ENCODE measurements around the gene RGS6.

The RGS6 gene

GRCh38 chr14:72553161-72553560, 620.9 kb downstream of the RGS6 start:
- DNase-seq (ENCODE audit: low spot score): no peak

- no peak for DNase-seq (ENCODE audit: low spot score)
Measured at GRCh38 chr14:72553656-72554055, 621.4 kb downstream of the RGS6 start.

- no peak for DNase-seq (ENCODE audit: low spot score)
Measured at GRCh38 chr14:72554401-72554800, 622.2 kb downstream of the RGS6 start.

- DNase-seq (ENCODE audit: low spot score): peak; percentile 53
Measured at GRCh38 chr14:72554994-72555608, 622.9 kb downstream of the RGS6 start.

GRCh38 chr14:72555609-72556000, 623.4 kb downstream of the RGS6 start:
- DNase-seq (ENCODE audit: low spot score): no peak

GRCh38 chr14:72557671-72558070, 625.4 kb downstream of the RGS6 start:
- no peak for DNase-seq (ENCODE audit: low spot score)

- no peak for DNase-seq (ENCODE audit: low spot score)
Measured at GRCh38 chr14:72558721-72559120, 626.5 kb downstream of the RGS6 start.

GRCh38 chr14:72559202-72559601, 627.0 kb downstream of the RGS6 start:
- DNase-seq (ENCODE audit: low spot score): no peak

GRCh38 chr14:72559669-72560255, 627.5 kb downstream of the RGS6 start:
- DNase-seq (ENCODE audit: low spot score): no peak

- DNase-seq (ENCODE audit: low spot score): no peak
Measured at GRCh38 chr14:72560331-72560730, 628.1 kb downstream of the RGS6 start.

- no peak for DNase-seq (ENCODE audit: low spot score)
Measured at GRCh38 chr14:72560889-72561493, 628.8 kb downstream of the RGS6 start.

GRCh38 chr14:72562300-72562699, 630.1 kb downstream of the RGS6 start:
- DNase-seq (ENCODE audit: low spot score): no peak

GRCh38 chr14:72563676-72564075, 631.4 kb downstream of the RGS6 start:
- no peak for DNase-seq (ENCODE audit: low spot score)

GRCh38 chr14:72565149-72565559, 632.9 kb downstream of the RGS6 start:
- no peak for DNase-seq (ENCODE audit: low spot score)

GRCh38 chr14:72565917-72566316, 633.7 kb downstream of the RGS6 start:
- DNase-seq (ENCODE audit: low spot score): no peak

- DNase-seq (ENCODE audit: low spot score): no peak
Measured at GRCh38 chr14:72567226-72567625, 635.0 kb downstream of the RGS6 start.

- DNase-seq (ENCODE audit: low spot score): no peak
Measured at GRCh38 chr14:72568296-72568992, 636.2 kb downstream of the RGS6 start.

GRCh38 chr14:72573725-72574417, 641.6 kb downstream of the RGS6 start:
- no peak for DNase-seq (ENCODE audit: low spot score)

- DNase-seq (ENCODE audit: low spot score): no peak
Measured at GRCh38 chr14:72574715-72575114, 642.5 kb downstream of the RGS6 start.

- no peak for DNase-seq (ENCODE audit: low spot score)
Measured at GRCh38 chr14:72576258-72576657, 644.0 kb downstream of the RGS6 start.

GRCh38 chr14:72577521-72577920, 645.3 kb downstream of the RGS6 start:
- no peak for DNase-seq (ENCODE audit: low spot score)

GRCh38 chr14:72578514-72578913, 646.3 kb downstream of the RGS6 start:
- DNase-seq (ENCODE audit: low spot score): no peak

- no peak for DNase-seq (ENCODE audit: low spot score)
Measured at GRCh38 chr14:72582582-72582981, 650.4 kb downstream of the RGS6 start.
